ENCODE measurements around the gene LEF1.

- TF ChIP-seq CTCF (IDR thresholded peaks at IDR 0.05) (no peak), POLR2AphosphoS5 (IDR thresholded peaks at IDR 0.05) (no peak), POLR2A (IDR thresholded peaks at IDR 0.05) (no peak)
Observed at GRCh38 chr4:108010167-108010566, 158.6 kb downstream of the LEF1 start.
